ENCODE results near the gene PTPRK.

DNA sequence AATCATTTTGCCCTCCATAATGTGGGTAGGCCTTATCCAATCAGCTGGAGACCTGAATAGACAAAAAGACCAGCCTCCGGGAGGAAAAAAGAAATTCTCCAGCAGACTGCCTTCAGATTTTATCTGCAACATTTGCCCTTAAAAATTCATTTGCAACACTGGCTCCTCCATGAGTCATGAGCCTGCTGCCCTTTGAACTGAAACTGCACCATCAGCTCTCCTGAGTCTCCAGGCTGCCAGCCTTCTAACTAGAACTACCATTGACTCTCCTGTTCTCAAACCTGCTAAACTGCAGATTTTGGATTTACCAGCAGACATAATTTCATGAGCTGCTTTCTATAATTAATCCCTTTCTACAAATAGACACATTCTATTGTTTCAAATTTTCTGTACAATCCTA is 395.7 kb downstream of the PTPRK start:
- TF ChIP-seq POLR2A (IDR thresholded peaks at IDR 0.05) (no peak), POLR2AphosphoS5 (IDR thresholded peaks at IDR 0.05) (no peak), EP300 (IDR thresholded peaks at IDR 0.05) (no peak)
- TF ChIP-seq, protein P1, sequence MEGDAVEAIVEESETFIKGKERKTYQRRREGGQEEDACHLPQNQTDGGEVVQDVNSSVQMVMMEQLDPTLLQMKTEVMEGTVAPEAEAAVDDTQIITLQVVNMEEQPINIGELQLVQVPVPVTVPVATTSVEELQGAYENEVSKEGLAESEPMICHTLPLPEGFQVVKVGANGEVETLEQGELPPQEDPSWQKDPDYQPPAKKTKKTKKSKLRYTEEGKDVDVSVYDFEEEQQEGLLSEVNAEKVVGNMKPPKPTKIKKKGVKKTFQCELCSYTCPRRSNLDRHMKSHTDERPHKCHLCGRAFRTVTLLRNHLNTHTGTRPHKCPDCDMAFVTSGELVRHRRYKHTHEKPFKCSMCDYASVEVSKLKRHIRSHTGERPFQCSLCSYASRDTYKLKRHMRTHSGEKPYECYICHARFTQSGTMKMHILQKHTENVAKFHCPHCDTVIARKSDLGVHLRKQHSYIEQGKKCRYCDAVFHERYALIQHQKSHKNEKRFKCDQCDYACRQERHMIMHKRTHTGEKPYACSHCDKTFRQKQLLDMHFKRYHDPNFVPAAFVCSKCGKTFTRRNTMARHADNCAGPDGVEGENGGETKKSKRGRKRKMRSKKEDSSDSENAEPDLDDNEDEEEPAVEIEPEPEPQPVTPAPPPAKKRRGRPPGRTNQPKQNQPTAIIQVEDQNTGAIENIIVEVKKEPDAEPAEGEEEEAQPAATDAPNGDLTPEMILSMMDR (IDR thresholded peaks at IDR 0.05) = no peak

Measured in sigmoid colon (tissue), 4 donors.